Activated naive CD8-positive, alpha-beta T cell treated with anti-CD3 and anti-CD28 coated beads, Interleukin-2, amount 50 U/mL, for 24 hours (primary cell): ENCODE data around the gene GEMIN7.

Source experiments
- ATAC-seq: fragments of 150-1000 bp; cut with Tn5 transposase; one replicate; pipeline ENCODE4 v1.10.0; 2021
- DNase-seq: peaks from one replicate; pipeline ENCODE4 v3.0.0; 2021
- H3K27ac Mint-ChIP-seq: one replicate; pipeline ENCODE4 v1.8.0; 2021; ENCODE audit warnings: mild to moderate bottlenecking, mixed read lengths
- H3K27me3 Mint-ChIP-seq: one replicate; pipeline ENCODE4 v1.8.0; 2021; ENCODE audit warnings: mixed read lengths
- H3K36me3 Mint-ChIP-seq: one replicate; pipeline ENCODE4 v1.8.0; 2021; ENCODE audit warnings: low read depth, mixed read lengths
- H3K4me1 Mint-ChIP-seq: one replicate; pipeline ENCODE4 v1.8.0; 2021; ENCODE audit warnings: mixed read lengths
- H3K4me3 Mint-ChIP-seq: one replicate; pipeline ENCODE4 v1.8.0; 2021; ENCODE audit warnings: mild to moderate bottlenecking, moderate library complexity, mixed read lengths
- H3K9me3 Mint-ChIP-seq: one replicate; pipeline ENCODE4 v1.8.0; 2021; ENCODE audit warnings: mixed read lengths

GEMIN7 gene

DNA sequence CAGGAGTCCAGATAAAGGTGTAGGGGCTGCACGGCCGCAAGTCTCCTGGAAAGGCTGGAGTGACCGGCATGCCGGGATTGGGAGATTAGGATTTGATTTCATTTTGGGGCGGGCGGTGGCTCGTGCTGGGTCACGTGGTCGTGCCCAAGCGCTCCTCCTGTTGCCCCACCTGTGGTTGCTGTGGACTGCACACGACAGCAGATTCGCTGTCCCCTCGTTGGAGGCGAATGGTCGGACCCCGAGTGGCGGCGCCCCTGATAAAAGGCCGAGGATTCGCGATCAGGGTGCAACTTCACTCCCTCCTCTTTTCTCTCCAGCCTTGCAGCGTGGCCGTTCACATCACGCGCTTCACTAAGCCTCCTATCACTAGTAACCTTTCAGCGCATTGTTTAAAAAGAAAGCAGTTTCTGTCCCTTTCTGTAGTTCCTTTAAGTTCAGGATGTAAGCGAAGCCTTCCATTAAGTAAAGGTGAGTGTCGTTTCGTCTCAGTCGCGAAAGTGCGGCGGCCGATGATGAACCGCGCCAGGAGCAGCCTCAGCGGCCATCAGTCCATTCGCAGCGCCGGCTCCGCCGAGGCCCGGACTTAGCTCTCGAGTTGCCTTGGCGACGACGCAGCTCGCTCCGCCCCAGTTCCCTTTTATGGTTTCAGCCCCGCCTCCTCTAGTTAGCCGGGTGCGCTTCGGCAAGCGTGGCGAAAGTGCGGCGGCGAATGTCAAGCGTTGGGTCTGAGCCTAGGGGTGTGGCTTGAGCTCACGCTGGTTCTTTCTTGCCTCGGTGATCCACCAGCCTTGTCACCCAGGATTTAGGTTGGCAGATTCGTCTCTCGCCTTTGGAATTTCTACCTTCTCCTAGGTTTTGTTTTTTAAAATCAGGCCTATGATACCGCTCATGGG is 12.2 kb downstream of the GEMIN7 start:
- Mint-ChIP-seq H3K9me3 (no peaks in the 10 kb centered on the region), H3K27ac (peak overlapping the region; percentile 97), H3K36me3 (peaks cover 37% of the 10 kb centered on the region), H3K27me3 (no peaks in the 10 kb centered on the region), H3K4me3 (peak overlapping the region; percentile 89), H3K4me1 (peaks cover 63% of the 10 kb centered on the region)
- peak; percentile 94 for DNase-seq
- ATAC-seq, result peak; percentile 66

DNA sequence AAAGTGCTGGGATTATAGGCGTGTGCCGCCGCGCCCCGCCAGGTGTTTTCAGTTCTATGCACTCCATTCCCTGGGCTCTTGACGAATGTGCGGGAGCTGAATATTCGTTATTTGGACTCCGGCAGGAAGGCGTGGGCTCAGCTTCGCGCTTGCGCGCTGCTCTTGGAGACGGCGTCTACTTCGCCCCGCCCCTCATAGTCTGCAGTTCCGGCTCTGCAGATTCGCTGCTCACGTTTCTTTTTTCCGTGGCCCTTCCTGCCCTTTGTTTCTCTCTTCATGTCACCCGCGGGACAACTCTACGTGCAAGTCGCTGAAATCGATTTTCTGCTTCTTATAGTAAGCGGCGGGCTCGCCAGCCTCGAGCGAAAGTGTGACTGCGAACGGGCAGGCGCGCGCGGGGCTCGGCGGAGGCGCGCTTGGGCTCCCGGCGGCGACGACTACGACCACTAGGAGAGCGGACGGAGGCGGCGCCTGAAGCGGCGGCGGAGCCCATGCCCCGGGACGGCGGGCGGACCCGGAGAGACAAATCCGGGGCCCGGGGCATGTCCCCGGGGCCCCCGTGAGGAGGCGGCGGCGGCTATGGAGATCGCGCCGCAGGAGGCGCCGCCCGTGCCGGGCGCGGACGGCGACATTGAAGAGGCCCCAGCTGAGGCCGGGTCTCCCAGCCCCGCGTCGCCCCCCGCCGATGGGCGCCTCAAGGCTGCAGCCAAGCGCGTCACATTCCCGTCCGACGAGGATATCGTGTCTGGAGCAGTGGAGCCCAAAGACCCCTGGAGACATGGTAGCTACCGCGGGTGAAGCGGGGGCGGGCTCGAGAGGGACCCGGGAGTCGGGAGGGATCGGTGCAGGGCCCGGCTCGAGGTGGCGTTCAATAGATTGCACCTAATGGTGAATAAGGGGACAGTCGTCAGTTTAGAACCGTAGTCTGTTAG is 14.0 kb downstream of the GEMIN7 start, which contains the start of gene PPP1R37:
PPP1R37 (plus strand) TSS at position 433 of the 932 bp plus-strand sequence; CDS start at position 580, 147 bp downstream.
- no peaks in the 10 kb centered on the region for H3K9me3 Mint-ChIP-seq
- ATAC-seq, result peak; percentile 80
- peak within 1 kb of the TSS; percentile 97 for H3K27ac Mint-ChIP-seq
- H3K36me3 Mint-ChIP-seq, result peaks cover 24% of the 10 kb centered on the region
- peak; percentile 91 for DNase-seq
- no peaks in the 10 kb centered on the region for H3K27me3 Mint-ChIP-seq
- peaks cover 63% of the 10 kb centered on the region for H3K4me1 Mint-ChIP-seq
- peak within 1 kb of the TSS; percentile 89 for H3K4me3 Mint-ChIP-seq

DNA sequence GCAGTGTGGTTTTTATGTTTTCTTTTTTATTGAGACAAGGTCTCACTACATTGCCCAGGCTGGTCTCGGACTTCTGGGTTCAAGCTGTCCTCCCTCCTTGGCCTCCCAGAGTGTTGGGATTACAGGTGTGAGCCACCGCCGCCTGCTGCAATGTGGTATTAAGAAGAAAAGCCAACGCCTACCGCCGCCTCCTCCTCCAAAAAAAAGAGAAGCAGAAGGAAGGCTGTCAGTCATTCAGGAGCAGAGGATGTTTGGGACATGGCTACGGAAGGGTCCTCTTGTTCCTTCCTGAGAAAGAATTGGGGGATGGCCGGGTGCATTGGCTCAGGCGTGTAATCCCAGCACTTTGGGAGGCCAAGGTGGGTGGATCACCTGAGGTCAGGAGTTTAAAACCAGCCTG is 15.1 kb downstream of the GEMIN7 start:
- DNase-seq, result no peak
- Mint-ChIP-seq H3K4me3 (peak overlapping the region; percentile 89), H3K36me3 (peaks cover 24% of the 10 kb centered on the region), H3K4me1 (peaks cover 71% of the 10 kb centered on the region), H3K27me3 (no peaks in the 10 kb centered on the region), H3K9me3 (no peaks in the 10 kb centered on the region), H3K27ac (peak overlapping the region; percentile 78)
- no peak for ATAC-seq

DNA sequence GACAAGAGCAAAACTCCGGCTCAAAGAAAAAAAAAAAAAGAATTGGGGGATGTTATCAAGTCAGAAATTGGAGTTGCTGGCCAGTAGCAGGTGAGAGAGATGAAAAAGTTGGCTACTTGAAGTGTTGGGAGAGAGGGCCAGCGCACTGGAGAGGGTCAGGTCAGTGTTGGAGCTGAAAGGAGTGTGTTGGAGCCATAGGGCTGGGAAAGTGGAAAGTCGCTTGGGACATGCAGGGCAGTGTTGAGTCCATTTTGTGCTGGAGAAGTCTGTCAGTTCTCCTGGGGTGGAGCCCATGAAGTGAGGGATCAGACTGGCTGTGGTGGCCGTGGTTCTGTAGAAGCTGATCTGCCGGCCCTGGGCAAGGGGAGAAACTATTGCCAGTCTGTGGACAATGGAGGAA is 15.6 kb downstream of the GEMIN7 start:
- Mint-ChIP-seq H3K27me3 (no peaks in the 10 kb centered on the region), H3K4me1 (peaks cover 73% of the 10 kb centered on the region), H3K9me3 (no peaks in the 10 kb centered on the region), H3K27ac (no peak overlapping the region), H3K36me3 (peaks cover 23% of the 10 kb centered on the region), H3K4me3 (peak overlapping the region; percentile 89)
- ATAC-seq, result no peak
- DNase-seq, result no peak

DNA sequence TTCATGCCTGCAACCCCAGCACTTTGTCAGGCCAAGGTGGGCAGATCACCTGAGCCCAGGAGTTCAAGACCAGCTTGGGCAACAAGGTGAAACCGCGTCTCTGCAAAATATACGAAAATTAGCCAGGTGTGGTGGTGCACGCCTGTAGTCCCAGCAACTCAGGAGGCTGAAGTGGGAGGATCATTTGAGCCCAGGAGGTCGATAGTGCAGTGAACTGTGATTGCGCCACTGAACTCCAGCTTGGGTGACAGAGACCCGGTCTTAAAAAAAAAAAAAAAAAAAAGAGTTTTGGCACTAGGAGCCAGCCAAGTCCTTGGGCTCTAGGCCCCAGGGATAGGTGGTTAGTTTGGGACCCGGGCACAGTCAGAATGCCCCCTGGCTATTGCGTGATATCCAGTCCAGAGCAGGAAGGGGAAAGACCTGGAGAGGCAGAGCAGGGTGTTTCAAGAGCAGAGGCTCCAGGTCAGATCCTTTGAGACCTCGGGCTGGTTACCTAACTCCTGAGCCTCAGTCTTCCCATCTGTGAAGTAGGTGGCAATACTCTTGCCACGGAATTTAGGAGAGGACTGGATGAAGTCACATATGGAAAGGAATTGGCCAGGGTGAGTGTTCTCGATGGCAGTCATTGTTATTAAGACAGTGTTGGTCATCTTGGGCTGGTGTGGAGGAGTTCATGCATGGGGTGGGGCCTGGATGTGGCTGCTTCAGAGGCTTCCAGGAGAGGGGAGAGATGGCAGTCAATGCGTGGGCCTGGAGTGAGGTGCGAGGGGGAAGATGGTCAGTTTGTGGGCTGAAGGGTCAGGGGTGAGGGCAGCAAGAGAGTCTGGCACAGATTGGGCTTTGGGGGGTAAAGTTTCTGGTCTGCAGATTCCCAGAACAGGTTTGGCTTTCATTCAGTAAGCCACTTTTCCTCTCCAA is 16.7 kb downstream of the GEMIN7 start:
- Mint-ChIP-seq H3K4me1 (peaks cover 73% of the 10 kb centered on the region), H3K9me3 (no peaks in the 10 kb centered on the region), H3K4me3 (no peak overlapping the region), H3K27me3 (no peaks in the 10 kb centered on the region), H3K36me3 (peaks cover 19% of the 10 kb centered on the region), H3K27ac (no peak overlapping the region)
- DNase-seq (no peak), ATAC-seq (no peak)

DNA sequence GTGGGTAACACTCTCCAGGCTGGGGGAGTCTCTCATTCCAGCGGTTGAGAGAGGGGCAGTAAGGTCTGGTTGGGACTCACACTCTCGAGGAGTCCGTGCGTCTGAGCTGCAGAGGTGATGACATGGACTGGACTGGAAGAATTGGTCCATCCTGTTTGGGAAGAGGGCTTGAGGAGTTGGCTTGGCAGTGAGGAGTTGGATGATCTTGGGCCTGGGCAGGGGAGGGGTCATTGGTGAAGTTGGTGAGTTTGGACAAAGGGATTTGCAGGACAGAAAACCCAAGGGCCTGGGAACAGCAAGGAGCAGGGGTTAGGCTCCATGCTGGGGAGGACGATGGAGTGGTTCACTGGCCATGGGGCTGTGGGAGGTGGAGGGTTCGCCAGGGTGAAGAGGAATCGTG is 17.6 kb downstream of the GEMIN7 start:
- no peaks in the 10 kb centered on the region for H3K9me3 Mint-ChIP-seq
- H3K36me3 Mint-ChIP-seq, result peaks cover 11% of the 10 kb centered on the region
- peaks cover 66% of the 10 kb centered on the region for H3K4me1 Mint-ChIP-seq
- H3K27ac Mint-ChIP-seq, result no peak overlapping the region
- ATAC-seq, result no peak
- no peaks in the 10 kb centered on the region for H3K27me3 Mint-ChIP-seq
- no peak overlapping the region for H3K4me3 Mint-ChIP-seq
- no peak for DNase-seq

DNA sequence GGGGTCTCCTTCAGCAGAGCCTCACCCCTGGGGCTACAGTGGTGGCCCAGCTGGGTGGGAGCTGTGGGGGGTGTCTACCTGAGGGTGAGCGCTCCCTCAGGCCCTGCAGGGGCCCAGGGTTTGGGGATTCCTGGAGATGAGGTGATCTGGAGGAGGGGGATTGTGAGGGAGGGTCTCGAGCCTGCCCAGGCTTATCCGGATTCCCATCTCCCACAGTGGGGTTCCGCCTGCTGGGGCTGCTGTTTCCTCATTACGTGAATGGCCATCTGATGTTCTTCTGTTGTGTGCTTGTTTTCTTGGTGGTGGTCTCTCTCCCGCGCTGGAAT is 18.4 kb downstream of the GEMIN7 start:
- Mint-ChIP-seq H3K9me3 (no peaks in the 10 kb centered on the region), H3K36me3 (peaks cover 7% of the 10 kb centered on the region), H3K27ac (no peak overlapping the region), H3K27me3 (no peaks in the 10 kb centered on the region), H3K4me1 (peaks cover 67% of the 10 kb centered on the region), H3K4me3 (no peak overlapping the region)
- DNase-seq, result no peak
- no peak for ATAC-seq

DNA sequence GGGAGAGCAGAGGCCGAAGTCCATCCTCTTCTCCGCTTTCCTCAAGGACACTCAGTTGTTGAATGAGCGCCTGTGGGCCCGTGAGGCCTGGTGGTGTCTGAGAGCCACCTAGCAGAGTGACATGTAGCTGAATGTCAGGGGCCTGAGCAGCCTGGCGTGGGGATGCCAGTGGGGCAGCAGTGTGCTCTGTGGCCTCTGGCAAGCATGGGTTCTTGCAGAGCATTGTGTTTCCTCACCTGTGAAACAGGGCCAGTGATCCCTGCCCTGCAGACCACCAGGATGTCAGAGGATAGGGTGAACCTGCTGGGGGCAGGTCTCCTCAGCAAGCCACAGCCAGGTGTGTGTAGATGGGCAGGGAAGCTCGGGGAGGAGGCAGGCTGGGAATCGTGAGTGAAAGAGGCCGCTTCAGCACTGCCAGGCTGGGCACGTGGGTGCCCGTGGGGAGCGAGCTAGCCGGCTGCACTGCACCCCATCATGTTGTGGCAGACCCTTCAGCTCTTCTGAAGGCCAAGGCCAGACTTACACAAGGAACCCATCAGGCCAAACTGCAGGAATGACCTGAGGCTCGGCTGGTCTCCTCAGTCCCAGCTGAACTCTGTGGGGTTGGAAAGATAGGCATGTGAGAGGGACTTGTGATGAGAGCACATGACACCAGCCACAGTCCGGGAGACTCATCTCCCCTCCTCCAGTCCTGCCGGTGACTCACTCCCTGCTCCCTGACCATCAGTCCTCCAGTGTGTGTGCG is 18.9 kb downstream of the GEMIN7 start:
- no peak for DNase-seq
- peaks cover 4% of the 10 kb centered on the region for H3K36me3 Mint-ChIP-seq
- no peak overlapping the region for H3K27ac Mint-ChIP-seq
- H3K27me3 Mint-ChIP-seq, result no peaks in the 10 kb centered on the region
- no peaks in the 10 kb centered on the region for H3K9me3 Mint-ChIP-seq
- ATAC-seq, result no peak
- H3K4me1 Mint-ChIP-seq, result peaks cover 67% of the 10 kb centered on the region
- no peak overlapping the region for H3K4me3 Mint-ChIP-seq

DNA sequence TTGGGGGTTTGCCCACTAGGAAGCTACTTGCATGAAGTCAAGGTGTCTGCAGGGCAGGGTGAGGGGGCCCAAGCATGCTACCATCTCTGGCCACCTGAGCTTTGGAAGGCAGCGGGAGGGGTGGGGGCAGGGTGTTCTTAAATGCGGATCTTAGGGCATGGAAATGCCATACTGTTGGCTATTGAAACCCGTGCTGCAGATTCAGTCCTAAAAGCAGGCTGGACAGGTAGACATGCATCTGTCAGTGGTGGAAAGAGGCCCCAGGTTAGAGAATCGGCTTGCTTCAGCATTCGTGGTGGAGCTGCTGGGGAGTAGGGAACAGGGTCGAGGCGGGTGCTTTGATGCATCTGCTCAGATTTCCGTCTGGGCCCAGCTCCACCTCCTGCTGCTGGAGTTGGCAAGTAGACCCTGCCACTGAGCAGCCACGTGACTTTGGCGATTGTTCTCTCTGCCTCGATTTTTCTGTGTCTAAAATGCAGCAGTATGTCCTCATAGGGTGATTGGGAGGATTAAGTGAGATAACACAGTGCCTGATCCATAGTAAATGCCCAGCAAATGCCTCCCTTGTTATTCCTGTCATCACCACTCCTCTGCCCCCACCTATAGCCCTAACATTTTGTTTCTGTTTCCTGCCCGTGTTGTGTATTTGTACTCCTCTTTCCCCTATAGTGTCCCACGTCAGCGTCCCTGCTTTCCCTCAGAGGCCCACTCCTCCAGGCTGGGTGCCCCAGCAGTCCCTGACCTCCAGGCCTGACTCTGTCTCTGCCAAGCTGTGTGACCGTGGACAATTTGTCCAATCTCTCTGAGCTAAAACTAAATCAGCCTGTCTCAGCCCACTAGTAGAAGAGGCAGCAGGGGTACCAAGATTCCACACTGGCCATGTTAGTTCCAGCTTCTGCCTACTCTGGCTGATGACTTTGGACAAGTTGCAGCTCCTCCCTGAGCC is 19.7 kb downstream of the GEMIN7 start:
- no peak overlapping the region for H3K4me3 Mint-ChIP-seq
- H3K27ac Mint-ChIP-seq, result no peak overlapping the region
- H3K4me1 Mint-ChIP-seq, result peaks cover 70% of the 10 kb centered on the region
- peaks cover 2% of the 10 kb centered on the region for H3K36me3 Mint-ChIP-seq
- DNase-seq, result no peak
- no peak for ATAC-seq
- no peaks in the 10 kb centered on the region for H3K9me3 Mint-ChIP-seq
- H3K27me3 Mint-ChIP-seq, result no peaks in the 10 kb centered on the region

DNA sequence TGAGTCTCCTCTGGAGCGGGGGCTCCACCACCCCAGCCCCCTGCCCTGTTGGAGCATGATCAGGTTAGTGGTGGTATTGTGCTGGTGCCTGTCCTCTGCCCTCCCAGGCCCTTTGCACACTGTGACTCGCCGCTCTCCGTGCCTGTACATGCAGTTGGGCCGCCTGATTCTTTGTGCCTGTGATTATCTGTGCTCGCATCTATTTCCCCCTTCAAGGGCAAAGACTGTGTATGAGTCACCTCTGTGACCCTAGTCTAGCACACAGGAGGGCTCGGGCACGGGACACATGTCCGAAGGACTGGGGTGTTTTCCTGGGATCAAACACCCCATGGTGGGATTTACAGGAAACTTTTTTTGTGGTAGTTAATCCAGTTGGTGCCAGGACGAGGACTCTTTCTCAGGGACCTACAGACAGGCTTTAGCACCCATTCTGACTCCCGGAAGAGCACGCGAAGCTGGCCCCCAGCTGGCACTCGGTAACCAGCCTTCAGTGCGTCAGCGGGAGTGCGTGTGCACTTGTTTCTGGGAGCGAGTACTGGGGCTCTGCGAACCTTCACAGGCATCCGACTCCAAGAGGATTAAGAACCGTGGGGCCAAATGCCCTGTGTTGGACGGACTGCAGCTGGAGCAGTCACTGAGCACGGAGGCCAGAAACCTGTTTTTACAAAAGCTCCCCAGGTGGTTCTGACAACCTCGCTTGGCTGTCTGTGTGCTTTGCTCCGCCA is 20.6 kb downstream of the GEMIN7 start:
- ATAC-seq, result no peak
- H3K27me3 Mint-ChIP-seq, result no peaks in the 10 kb centered on the region
- no peak overlapping the region for H3K4me3 Mint-ChIP-seq
- H3K27ac Mint-ChIP-seq, result no peak overlapping the region
- no peak for DNase-seq
- H3K36me3 Mint-ChIP-seq, result no peaks in the 10 kb centered on the region
- peaks cover 71% of the 10 kb centered on the region for H3K4me1 Mint-ChIP-seq
- H3K9me3 Mint-ChIP-seq, result no peaks in the 10 kb centered on the region

DNA sequence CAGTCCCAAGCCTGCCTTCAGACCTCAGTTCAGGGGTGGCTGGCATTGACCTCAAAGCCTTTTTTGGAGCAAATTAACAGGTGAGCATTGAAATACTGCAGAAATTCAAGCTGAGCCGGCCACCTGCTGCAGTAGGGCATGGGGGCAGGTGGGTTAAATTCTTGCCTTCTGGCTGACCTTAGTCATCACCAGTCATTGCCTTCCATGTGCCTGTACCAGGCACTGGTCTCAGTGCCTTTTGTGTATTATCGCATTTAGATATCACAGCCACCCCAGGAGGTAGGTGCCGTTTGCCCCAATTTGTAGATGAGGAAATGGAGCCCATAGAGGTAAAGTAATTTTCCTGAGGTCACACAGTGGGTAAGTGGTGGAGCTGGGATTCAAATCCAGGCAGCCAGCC is 21.1 kb downstream of the GEMIN7 start:
- H3K27me3 Mint-ChIP-seq, result no peaks in the 10 kb centered on the region
- H3K4me3 Mint-ChIP-seq, result no peak overlapping the region
- no peak for DNase-seq
- H3K27ac Mint-ChIP-seq, result no peak overlapping the region
- H3K4me1 Mint-ChIP-seq, result peaks cover 72% of the 10 kb centered on the region
- H3K9me3 Mint-ChIP-seq, result no peaks in the 10 kb centered on the region
- ATAC-seq, result no peak
- no peaks in the 10 kb centered on the region for H3K36me3 Mint-ChIP-seq

DNA sequence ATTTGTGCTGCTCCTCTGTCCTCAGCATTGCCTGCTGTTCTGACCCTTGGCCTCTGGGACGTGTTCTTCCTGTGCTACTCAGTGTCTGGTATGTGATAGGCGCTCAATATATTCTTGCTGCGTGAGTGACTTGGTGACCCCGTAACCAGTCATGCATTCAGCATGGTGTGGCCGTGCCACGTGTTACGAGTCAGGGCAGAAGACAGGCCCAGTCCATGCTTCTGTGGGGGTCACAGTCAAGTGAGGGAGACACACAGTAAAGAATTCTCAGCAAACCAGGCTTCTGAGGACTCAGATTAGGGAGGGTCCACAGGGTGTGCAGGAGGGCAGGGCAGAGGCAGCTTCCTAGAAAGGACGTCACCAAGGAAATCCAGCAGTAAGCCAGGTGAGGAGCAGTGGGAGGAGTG is 21.8 kb downstream of the GEMIN7 start:
- DNase-seq (no peak), ATAC-seq (no peak)
- no peaks in the 10 kb centered on the region for H3K36me3 Mint-ChIP-seq
- peaks cover 71% of the 10 kb centered on the region for H3K4me1 Mint-ChIP-seq
- H3K27ac Mint-ChIP-seq, result no peak overlapping the region
- no peaks in the 10 kb centered on the region for H3K27me3 Mint-ChIP-seq
- H3K9me3 Mint-ChIP-seq, result no peaks in the 10 kb centered on the region
- no peak overlapping the region for H3K4me3 Mint-ChIP-seq
